Psoas muscle (tissue), 8 donors: ENCODE data around the gene SIK2. TPM values are rescaled to one million over a fixed set of nuclear protein-coding genes. Genes with fewer than 3 reads are reported as not detected.

ENCODE experiments used
- ATAC-seq, 4 donors: fragments of 200-7000 bp; cut with Tn5 transposase; one replicate each; pipeline ENCODE4 v1.9.1; 2020; ENCODE audit warnings: moderate library complexity in 3 of 4, mild to moderate bottlenecking in 2 of 4
- DNase-seq, 2 donors: peaks; one replicate each; pipeline ENCODE4 v3.0.0-alpha.2; 2020
- H3K27ac ChIP-seq: fragments of 200-600 bp; one replicate; pipeline ENCODE4 v1.8.0; 2022
- H3K27me3 ChIP-seq, 3 donors: fragments of 200-600 bp in 1 of 3; one replicate each; pipeline versions ENCODE4 v1.6.1 to v1.8.0; 2013 to 2022; ENCODE audit warnings: low read length in 2 of 3, mild to moderate bottlenecking in 2 of 3, moderate library complexity in 1 of 3; ENCODE audit not compliant: insufficient read depth in 3 of 3
- H3K36me3 ChIP-seq, 2 donors: fragments of 200-600 bp in 1 of 2; one replicate each; pipeline versions ENCODE4 v1.6.1 to v1.8.0; 2013 to 2022; ENCODE audit warnings: low read depth in 1 of 2, mild to moderate bottlenecking in 1 of 2, moderate library complexity in 1 of 2; ENCODE audit not compliant: insufficient read depth in 1 of 2
- H3K4me1 ChIP-seq: fragments of 200-600 bp; one replicate; pipeline ENCODE4 v1.8.0; 2022
- H3K4me3 ChIP-seq: fragments of 200-600 bp; one replicate; pipeline ENCODE4 v1.8.0; 2022; ENCODE audit warnings: mild to moderate bottlenecking
- H3K9me3 ChIP-seq: fragments of 200-600 bp; one replicate; pipeline ENCODE4 v1.8.0; 2022
- WGBS, 3 donors: extraction: QIAGEN DNeasy Blood & Tissue Kit; methylation state at CpG; one replicate each; pipeline versions ENCODE4 v1.1.6 to v1.1.7; 2013; 5-methylcytosine and 5-hydroxymethylcytosine counted together
- intact Hi-C, 2 donors: fragments of 100-400 bp; cut with DNase I; formaldehyde crosslinking; loops; one replicate each; pipeline versions ENCODE4 v1.11.0 to v1.14.2; 2022
- polyA plus RNA-seq, 3 donors: library from polyadenylated mRNA; stranded (reverse); fragments of 200-250 nt; gene quantifications; one replicate each; pipeline ENCODE4 v1.2.3, GENCODE V29; 2013
- total RNA-seq, 4 donors: library from RNA; stranded (reverse); fragmentation: NEBNext Ultra II Directional in 2 of 4; extraction: Animal tissue kit (Norgen Biotek cat#: 25700) in 2 of 4; gene quantifications; one replicate each; pipeline versions ENCODE4 v1.2.1 to v1.2.4, GENCODE V29; 2021 to 2023
- TF ChIP-seq, protein P1 (sequence below): fragments of 200-600 bp; IDR thresholded peaks from one replicate; pipeline ENCODE4 v1.8.0; 2022; ENCODE audit warnings: antibody characterized with exemption
- donor health status: healthy with polysubstance abuse.
- donor health status: DM: no; HTN: no; CAD: no; lungs with moderate emphysema.
- donor health status: Bipolar disorder and iron deficiency.
- donor health status: healthy.
- donor health status: DM: yes; HTN: yes; CAD: no.
- donor health status: DM: no; HTN: no; CAD: no.
- donor health status: DM: no; HTN: no; CAD: no.
- donor health status: DM: yes; HTN: yes; CAD: no.

SIK2 gene
- total and polyA plus RNA-seq, 7 donors = 9.0 to 69.6 (median 30.4) TPM

DNA sequence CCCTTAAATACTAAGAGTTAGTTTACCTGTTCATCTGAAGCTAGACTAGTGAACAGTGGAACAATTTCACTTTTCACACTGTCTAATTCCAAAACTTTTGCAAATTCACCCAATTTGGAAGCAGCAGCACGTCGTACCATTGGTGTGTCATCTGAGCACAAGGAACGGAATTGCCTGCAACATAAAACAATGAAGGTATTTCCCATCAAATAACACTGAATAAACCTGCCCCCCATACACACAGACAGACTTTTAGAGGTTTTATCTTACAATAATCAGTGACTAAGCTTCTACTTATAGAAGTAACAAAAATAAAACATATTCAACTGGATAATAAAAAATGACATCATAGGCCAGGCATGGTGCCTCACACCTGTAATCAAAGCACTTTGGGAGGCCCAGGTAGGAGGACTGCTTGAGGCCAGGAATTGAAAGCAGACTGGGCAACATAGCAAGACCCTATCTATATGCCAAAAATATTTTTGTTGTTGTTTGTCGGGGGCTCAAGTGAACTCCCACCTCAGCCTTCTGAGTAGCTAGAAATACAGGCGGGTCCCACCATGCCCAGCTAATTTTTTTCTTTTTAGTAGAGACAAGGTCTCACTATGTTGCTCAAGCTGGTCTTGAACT lies 157.6 kb downstream of the SIK2 start:
- 63 to 72% (median 66%) methylated on average over 5 of the region's 5 CpGs for WGBS, 3 donors
- intact Hi-C loops = loop anchor here in 1 of 2 donors (5.0 kb wide), 1 partner anchor 158 kb away; the partner anchor contains the start of gene SIK2
- H3K4me1 ChIP-seq = peaks cover 15% of the 10 kb centered on the region

DNA sequence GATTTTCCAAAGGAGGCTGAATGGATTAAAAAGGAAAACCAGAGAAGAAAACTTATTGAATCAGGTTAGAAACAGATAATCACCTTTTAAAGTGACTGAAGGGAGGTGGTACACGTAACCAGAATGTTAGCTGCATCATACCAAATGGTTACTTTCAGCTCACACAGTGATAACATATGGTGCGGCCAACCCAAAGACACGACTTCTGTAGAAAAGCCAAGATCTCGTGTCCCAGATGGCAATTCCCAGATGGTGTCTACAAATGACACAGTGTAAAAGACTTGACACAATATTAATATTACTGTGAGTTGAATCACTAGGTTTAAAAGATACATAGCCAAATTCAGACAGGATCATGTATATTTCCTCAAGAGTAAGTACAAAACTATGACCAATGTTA lies 158.8 kb downstream of the SIK2 start:
- H3K27ac ChIP-seq = no peak overlapping the region
- TF ChIP-seq, protein P1, sequence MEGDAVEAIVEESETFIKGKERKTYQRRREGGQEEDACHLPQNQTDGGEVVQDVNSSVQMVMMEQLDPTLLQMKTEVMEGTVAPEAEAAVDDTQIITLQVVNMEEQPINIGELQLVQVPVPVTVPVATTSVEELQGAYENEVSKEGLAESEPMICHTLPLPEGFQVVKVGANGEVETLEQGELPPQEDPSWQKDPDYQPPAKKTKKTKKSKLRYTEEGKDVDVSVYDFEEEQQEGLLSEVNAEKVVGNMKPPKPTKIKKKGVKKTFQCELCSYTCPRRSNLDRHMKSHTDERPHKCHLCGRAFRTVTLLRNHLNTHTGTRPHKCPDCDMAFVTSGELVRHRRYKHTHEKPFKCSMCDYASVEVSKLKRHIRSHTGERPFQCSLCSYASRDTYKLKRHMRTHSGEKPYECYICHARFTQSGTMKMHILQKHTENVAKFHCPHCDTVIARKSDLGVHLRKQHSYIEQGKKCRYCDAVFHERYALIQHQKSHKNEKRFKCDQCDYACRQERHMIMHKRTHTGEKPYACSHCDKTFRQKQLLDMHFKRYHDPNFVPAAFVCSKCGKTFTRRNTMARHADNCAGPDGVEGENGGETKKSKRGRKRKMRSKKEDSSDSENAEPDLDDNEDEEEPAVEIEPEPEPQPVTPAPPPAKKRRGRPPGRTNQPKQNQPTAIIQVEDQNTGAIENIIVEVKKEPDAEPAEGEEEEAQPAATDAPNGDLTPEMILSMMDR = no peak
- no peaks in the 10 kb centered on the region for H3K27me3 ChIP-seq
- H3K4me3 ChIP-seq = no peak overlapping the region
- peaks cover 18% of the 10 kb centered on the region for H3K4me1 ChIP-seq
- no peaks in the 10 kb centered on the region for H3K9me3 ChIP-seq
- DNase-seq = no peak
- no peak for ATAC-seq
- H3K36me3 ChIP-seq = peaks cover 11 to 91% of the 10 kb centered on the region in 2 donors
- WGBS, 3 donors = 71 to 80% (median 74%) methylated on average over 4 of the region's 4 CpGs
- intact Hi-C loops = loop anchor here in 1 of 2 donors (5.0 kb wide), 1 partner anchor 159 kb away; the partner anchor contains the start of gene SIK2

More for the DNA sequence above, 157.6 kb downstream of the SIK2 start:
- TF ChIP-seq, protein P1 = no peak
- Histone ChIP-seq H3K4me3 (no peak overlapping the region), H3K27me3 (no peaks in the 10 kb centered on the region), H3K27ac (peak overlapping the region; percentile 27), H3K36me3 (peaks cover 11 to 100% of the 10 kb centered on the region in 2 donors), H3K9me3 (no peaks in the 10 kb centered on the region)
- ATAC-seq (no peak), DNase-seq (no peak)

DNA sequence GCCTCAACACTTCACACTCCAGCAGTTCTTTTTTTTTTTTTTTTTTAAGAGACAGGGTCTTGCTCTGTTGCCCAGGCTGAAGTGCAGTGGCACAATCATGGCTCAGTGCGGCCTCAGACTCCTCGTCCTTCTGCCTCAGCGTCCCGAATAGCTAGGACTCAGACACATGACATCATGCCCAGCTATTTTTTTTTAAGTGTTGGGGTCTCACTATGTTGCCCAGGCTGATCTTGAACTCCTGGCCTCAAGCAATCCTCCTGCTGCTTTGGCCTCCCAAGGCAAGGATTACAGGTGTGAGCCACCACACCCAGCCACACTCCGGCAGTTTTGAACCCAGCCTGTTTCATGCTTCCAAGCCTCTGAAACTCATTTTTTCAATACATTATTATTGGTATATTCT lies 160.3 kb downstream of the SIK2 start:
- WGBS, 3 donors = 92 to 97% (median 96%) methylated on average over 5 of the region's 5 CpGs
- DNase-seq (no peak), ATAC-seq (no peak)
- H3K4me3 ChIP-seq = no peak overlapping the region
- TF ChIP-seq, protein P1 = no peak
- H3K36me3 ChIP-seq = peaks cover 11 to 76% of the 10 kb centered on the region in 2 donors
- H3K27ac ChIP-seq = no peak overlapping the region
- H3K27me3 ChIP-seq = no peaks in the 10 kb centered on the region
- intact Hi-C loops = loop anchor here in 1 of 2 donors (5.0 kb wide), 1 partner anchor 160 kb away; the partner anchor contains the start of gene SIK2
- H3K9me3 ChIP-seq = no peaks in the 10 kb centered on the region
- H3K4me1 ChIP-seq = peaks cover 18% of the 10 kb centered on the region

DNA sequence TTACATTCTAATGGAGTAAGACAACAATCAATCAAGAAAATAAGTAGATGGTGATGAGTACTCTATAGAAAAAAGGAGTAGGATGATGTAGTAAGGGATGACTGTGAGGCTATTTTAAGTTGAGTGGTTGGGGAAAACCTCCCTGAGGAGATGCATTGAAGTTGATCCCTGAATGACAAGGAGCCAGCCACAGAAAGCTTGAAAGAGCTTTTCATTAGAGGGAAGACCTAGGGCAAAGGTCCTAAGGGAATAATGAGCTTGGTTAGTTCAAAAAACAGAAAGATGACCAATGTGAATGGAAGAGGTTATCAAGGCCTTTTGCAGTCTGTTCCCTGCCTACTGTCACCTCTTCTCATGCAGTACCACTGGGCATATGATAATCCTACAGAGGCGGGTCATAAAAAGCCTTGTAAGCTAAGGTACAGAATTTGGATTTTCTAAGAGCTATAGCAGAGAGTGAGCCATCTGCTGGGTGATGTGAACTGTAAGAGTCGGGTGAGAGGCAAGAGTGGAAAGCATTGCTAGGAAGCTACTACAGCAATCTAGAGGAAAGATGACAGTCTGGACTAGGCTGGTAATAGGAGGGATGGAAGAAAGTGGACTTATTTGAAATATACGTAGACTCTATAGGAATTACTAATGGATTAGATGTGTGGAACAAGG lies 160.9 kb downstream of the SIK2 start:
- TF ChIP-seq, protein P1 = no peak
- Histone ChIP-seq H3K27me3 (no peaks in the 10 kb centered on the region), H3K9me3 (no peaks in the 10 kb centered on the region), H3K4me3 (no peak overlapping the region), H3K36me3 (peaks cover 11 to 70% of the 10 kb centered on the region in 2 donors), H3K4me1 (peaks cover 18% of the 10 kb centered on the region), H3K27ac (no peak overlapping the region)
- intact Hi-C loops = loop anchor here in 1 of 2 donors (5.0 kb wide), 1 partner anchor 161 kb away; the partner anchor contains the start of gene SIK2
- ATAC-seq (peak in 2 of 4 donors; percentile 21 to 32), DNase-seq (no peak)
- 81 to 91% (median 85%) methylated on average over 3 of the region's 3 CpGs for WGBS, 3 donors
